ENCODE results near the gene LHX4. TPM values are rescaled to one million over a fixed set of nuclear protein-coding genes. Genes with fewer than 3 reads are reported as not detected.

Gene LHX4
- total RNA-seq, 2 donors from 2014 or later: not detected

GRCh38 chr1:180230416-180230790, 339 bp downstream of the LHX4 start:
- 0 to 1% methylated on average over 17 to 28 of the region's 28 CpGs for WGBS, 2 experiments (ENCODE audit: insufficient coverage in 1 of 2, insufficient read length in 1 of 2)
- Mint-ChIP-seq H3K36me3 (ENCODE audit: low read depth) (no peaks in the 10 kb centered on the region), H3K27me3 (ENCODE audit: insufficient read depth) (peaks cover 94% of the 10 kb centered on the region), H3K4me1 (peaks cover 13% of the 10 kb centered on the region), H3K27ac (no peak overlapping the region), H3K9me3 (no peaks in the 10 kb centered on the region), H3K4me3 (peak overlapping the region; percentile 54)
- H3K9me3 ChIP-seq (ENCODE audit: control insufficient read depth, low read length): no peaks in the 10 kb centered on the region
- peak overlapping the region; percentile 72 for H3K4me3 ChIP-seq (ENCODE audit: low read length)
- DNase-seq: peak; percentile 82
- peaks cover 7% of the 10 kb centered on the region for H3K4me1 ChIP-seq (ENCODE audit: control insufficient read depth, insufficient read depth, low read length)
- H3K27ac ChIP-seq (ENCODE audit: low read depth, low read length): no peak overlapping the region
- H3K36me3 ChIP-seq (ENCODE audit: control insufficient read depth, insufficient read depth, low read length): no peaks in the 10 kb centered on the region
- no peak for TF ChIP-seq CTCF (conservative IDR thresholded peaks at IDR 0.05)
- H3K9ac ChIP-seq (ENCODE audit: extremely low read depth, low read length, poor library complexity, severe bottlenecking): no peak overlapping the region
- H3K27me3 ChIP-seq (ENCODE audit: control insufficient read depth, insufficient read depth, low read length, poor library complexity, severe bottlenecking): peaks cover 95% of the 10 kb centered on the region

DNA sequence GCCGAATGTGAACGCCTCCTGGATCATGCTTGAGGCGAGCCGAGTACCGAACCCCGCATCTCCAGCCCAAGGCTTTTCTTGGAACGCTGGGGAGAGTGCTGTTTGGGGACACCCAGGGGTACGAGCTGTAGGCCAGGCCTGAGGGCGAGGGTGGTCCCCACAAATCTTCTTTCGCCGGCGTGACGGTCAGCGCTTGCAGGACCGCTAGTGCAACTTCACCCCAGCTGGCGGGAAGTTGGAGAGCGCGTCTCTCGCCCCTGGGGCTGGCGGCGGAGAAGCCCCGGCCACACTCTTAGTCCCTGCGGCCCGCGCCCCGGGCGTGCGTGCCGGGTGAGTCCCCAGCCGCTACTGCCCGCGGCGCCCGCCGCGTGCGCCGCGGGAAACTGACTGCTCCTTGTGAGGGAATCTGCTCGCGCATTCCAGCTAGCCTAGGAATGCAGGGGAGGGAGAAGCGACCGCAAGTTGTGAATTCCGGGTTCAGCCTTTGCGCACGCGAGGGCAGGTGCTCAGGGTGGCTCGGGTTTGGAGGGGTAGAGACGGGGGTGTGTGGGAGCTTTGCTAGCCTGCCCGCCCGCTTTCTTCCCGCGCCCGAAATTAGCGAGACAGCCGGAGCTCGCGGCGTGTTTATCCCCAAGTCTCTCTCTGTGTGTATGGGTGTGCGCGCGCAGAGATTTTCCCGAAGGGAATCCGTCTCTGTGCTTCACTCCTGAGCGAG, 884 bp downstream of the LHX4 start:
- no peaks in the 10 kb centered on the region for H3K36me3 ChIP-seq (ENCODE audit: control insufficient read depth, insufficient read depth, low read length)
- TF ChIP-seq CTCF (conservative IDR thresholded peaks at IDR 0.05): no peak
- 0 to 1% methylated on average over 37 to 65 of the region's 65 CpGs for WGBS, 2 experiments (ENCODE audit: insufficient coverage in 1 of 2, insufficient read length in 1 of 2)
- peak overlapping the region; percentile 72 for H3K4me3 ChIP-seq (ENCODE audit: low read length)
- Mint-ChIP-seq H3K27ac (no peak overlapping the region), H3K9me3 (no peaks in the 10 kb centered on the region), H3K27me3 (ENCODE audit: insufficient read depth) (peaks cover 94% of the 10 kb centered on the region), H3K4me3 (peak overlapping the region; percentile 54), H3K36me3 (ENCODE audit: low read depth) (no peaks in the 10 kb centered on the region), H3K4me1 (peaks cover 16% of the 10 kb centered on the region)
- H3K9me3 ChIP-seq (ENCODE audit: control insufficient read depth, low read length): no peaks in the 10 kb centered on the region
- H3K27me3 ChIP-seq (ENCODE audit: control insufficient read depth, insufficient read depth, low read length, poor library complexity, severe bottlenecking): peaks cover 95% of the 10 kb centered on the region
- H3K4me1 ChIP-seq (ENCODE audit: control insufficient read depth, insufficient read depth, low read length): peaks cover 7% of the 10 kb centered on the region
- no peak overlapping the region for H3K9ac ChIP-seq (ENCODE audit: extremely low read depth, low read length, poor library complexity, severe bottlenecking)
- H3K27ac ChIP-seq (ENCODE audit: low read depth, low read length): no peak overlapping the region
- peak; percentile 91 for DNase-seq

DNA sequence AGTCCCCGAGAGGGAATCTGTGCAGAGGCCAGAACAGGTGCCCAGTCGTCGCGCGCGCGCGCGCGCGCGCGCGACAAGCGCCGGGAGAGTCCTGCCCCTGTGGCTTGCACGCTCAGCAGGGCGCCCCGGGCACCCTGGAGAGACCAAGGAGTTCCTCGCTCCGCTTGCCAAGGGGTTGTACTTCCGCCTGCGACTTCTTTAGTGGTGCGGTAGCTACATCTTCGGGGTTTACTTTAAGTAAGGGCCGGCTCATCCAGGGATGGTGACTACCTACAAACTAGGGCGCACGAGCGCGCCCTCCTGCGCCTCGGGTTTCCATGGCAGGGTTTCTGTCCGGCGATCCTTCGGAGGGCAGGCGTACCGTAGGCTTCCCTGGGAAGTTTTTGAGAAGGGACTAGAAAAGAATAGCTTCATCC, 1.4 kb downstream of the LHX4 start:
- Histone ChIP-seq H3K4me3 (ENCODE audit: low read length) (peak overlapping the region; percentile 72), H3K4me1 (ENCODE audit: control insufficient read depth, insufficient read depth, low read length) (peaks cover 7% of the 10 kb centered on the region), H3K9me3 (ENCODE audit: control insufficient read depth, low read length) (no peaks in the 10 kb centered on the region), H3K27ac (ENCODE audit: low read depth, low read length) (no peak overlapping the region), H3K27me3 (ENCODE audit: control insufficient read depth, insufficient read depth, low read length, poor library complexity, severe bottlenecking) (peaks cover 95% of the 10 kb centered on the region), H3K9ac (ENCODE audit: extremely low read depth, low read length, poor library complexity, severe bottlenecking) (no peak overlapping the region), H3K36me3 (ENCODE audit: control insufficient read depth, insufficient read depth, low read length) (no peaks in the 10 kb centered on the region)
- Mint-ChIP-seq H3K27ac (no peak overlapping the region), H3K9me3 (no peaks in the 10 kb centered on the region), H3K4me1 (peaks cover 22% of the 10 kb centered on the region), H3K36me3 (ENCODE audit: low read depth) (no peaks in the 10 kb centered on the region), H3K4me3 (peak overlapping the region; percentile 54), H3K27me3 (ENCODE audit: insufficient read depth) (peaks cover 94% of the 10 kb centered on the region)
- peak; percentile 46 for TF ChIP-seq CTCF (conservative IDR thresholded peaks at IDR 0.05)
- 0 to 1% methylated on average over 26 to 37 of the region's 37 CpGs for whole genome bisulfite sequencing, 2 experiments (ENCODE audit: insufficient coverage in 1 of 2, insufficient read length in 1 of 2)
- DNase-seq: peak; percentile 88
